ENCODE results near the gene INPP4B.
"Not testable (repeated sequence)": the region's sequence is repeated elsewhere in the genome, so short reads cannot be mapped to it uniquely, and the experiment has no call there.

Gene INPP4B

GRCh38 chr4:142509881-142510280 lies 336.2 kb downstream of the INPP4B start:
- Histone ChIP-seq H3K36me3 (ENCODE audit: control insufficient read depth in 1 of 2, insufficient read depth in 2 of 2, low read length in 2 of 2) (no peaks in the 10 kb centered on the region), H3K9me3 (ENCODE audit: control insufficient read depth in 1 of 2, low read length in 2 of 2) (no peaks in the 10 kb centered on the region), H3K27me3 (ENCODE audit: control insufficient read depth in 1 of 2, insufficient read depth in 2 of 2, low read length in 2 of 2) (no peaks in the 10 kb centered on the region), H3K4me1 (ENCODE audit: control insufficient read depth in 1 of 2, insufficient read depth in 2 of 2, low read length in 2 of 2) (no peaks in the 10 kb centered on the region), H3K4me3 (ENCODE audit: low read depth in 1 of 2, low read length in 2 of 2) (no peak overlapping the region), H3K27ac (ENCODE audit: low read depth, low read length) (no peak overlapping the region), H3K9ac (ENCODE audit: low read depth in 1 of 2, low read length in 2 of 2) (no peak overlapping the region)

GRCh38 chr4:142509381-142509780 lies 336.7 kb downstream of the INPP4B start:
- H3K9ac ChIP-seq (ENCODE audit: low read depth in 1 of 2, low read length in 2 of 2); H3K4me1 ChIP-seq (ENCODE audit: control insufficient read depth in 1 of 2, insufficient read depth in 2 of 2, low read length in 2 of 2): not testable (repeated sequence)

GRCh38 chr4:142500966-142501365 lies 345.1 kb downstream of the INPP4B start:
- no peaks in the 10 kb centered on the region for H3K9me3 ChIP-seq (ENCODE audit: control insufficient read depth in 1 of 2, low read length in 2 of 2)
- no peaks in the 10 kb centered on the region for H3K36me3 ChIP-seq (ENCODE audit: control insufficient read depth in 1 of 2, insufficient read depth in 2 of 2, low read length in 2 of 2)
- no peak overlapping the region for H3K9ac ChIP-seq (ENCODE audit: low read depth in 1 of 2, low read length in 2 of 2)
- H3K4me1 ChIP-seq (ENCODE audit: control insufficient read depth in 1 of 2, insufficient read depth in 2 of 2, low read length in 2 of 2) = peaks cover 0 to 5% of the 10 kb centered on the region in 2 donors
- H3K4me3 ChIP-seq (ENCODE audit: low read depth in 1 of 2, low read length in 2 of 2) = no peak overlapping the region
- H3K27ac ChIP-seq (ENCODE audit: low read depth, low read length) = no peak overlapping the region
- H3K27me3 ChIP-seq (ENCODE audit: control insufficient read depth in 1 of 2, insufficient read depth in 2 of 2, low read length in 2 of 2) = no peaks in the 10 kb centered on the region

More at GRCh38 chr4:142509381-142509780, 336.7 kb downstream of the INPP4B start:
- not testable (repeated sequence) for H3K9me3 ChIP-seq (ENCODE audit: control insufficient read depth in 1 of 2, low read length in 2 of 2); H3K4me3 ChIP-seq (ENCODE audit: low read depth in 1 of 2, low read length in 2 of 2); H3K27ac ChIP-seq (ENCODE audit: low read depth, low read length); H3K27me3 ChIP-seq (ENCODE audit: control insufficient read depth in 1 of 2, insufficient read depth in 2 of 2, low read length in 2 of 2); H3K36me3 ChIP-seq (ENCODE audit: control insufficient read depth in 1 of 2, insufficient read depth in 2 of 2, low read length in 2 of 2)

GRCh38 chr4:142497606-142498005 lies 348.5 kb downstream of the INPP4B start:
- H3K27me3 ChIP-seq (ENCODE audit: control insufficient read depth in 1 of 2, insufficient read depth in 2 of 2, low read length in 2 of 2) = no peaks in the 10 kb centered on the region
- H3K4me3 ChIP-seq (ENCODE audit: low read depth in 1 of 2, low read length in 2 of 2) = no peak overlapping the region
- H3K9me3 ChIP-seq (ENCODE audit: control insufficient read depth in 1 of 2, low read length in 2 of 2) = no peaks in the 10 kb centered on the region
- H3K4me1 ChIP-seq (ENCODE audit: control insufficient read depth in 1 of 2, insufficient read depth in 2 of 2, low read length in 2 of 2) = peaks cover 0 to 5% of the 10 kb centered on the region in 2 donors
- no peaks in the 10 kb centered on the region for H3K36me3 ChIP-seq (ENCODE audit: control insufficient read depth in 1 of 2, insufficient read depth in 2 of 2, low read length in 2 of 2)
- H3K27ac ChIP-seq (ENCODE audit: low read depth, low read length) = no peak overlapping the region
- H3K9ac ChIP-seq (ENCODE audit: low read depth in 1 of 2, low read length in 2 of 2) = no peak overlapping the region

GRCh38 chr4:142493255-142494110 lies 352.6 kb downstream of the INPP4B start:
- no peaks in the 10 kb centered on the region for H3K9me3 ChIP-seq (ENCODE audit: control insufficient read depth in 1 of 2, low read length in 2 of 2)

GRCh38 chr4:142485452-142485851 lies 360.6 kb downstream of the INPP4B start:
- Histone ChIP-seq H3K4me1 (ENCODE audit: control insufficient read depth in 1 of 2, insufficient read depth in 2 of 2, low read length in 2 of 2) (peaks cover 0 to 8% of the 10 kb centered on the region in 2 donors), H3K9me3 (ENCODE audit: control insufficient read depth in 1 of 2, low read length in 2 of 2) (no peaks in the 10 kb centered on the region), H3K9ac (ENCODE audit: low read depth in 1 of 2, low read length in 2 of 2) (no peak overlapping the region), H3K36me3 (ENCODE audit: control insufficient read depth in 1 of 2, insufficient read depth in 2 of 2, low read length in 2 of 2) (no peaks in the 10 kb centered on the region), H3K27ac (ENCODE audit: low read depth, low read length) (no peak overlapping the region), H3K4me3 (ENCODE audit: low read depth in 1 of 2, low read length in 2 of 2) (no peak overlapping the region), H3K27me3 (ENCODE audit: control insufficient read depth in 1 of 2, insufficient read depth in 2 of 2, low read length in 2 of 2) (no peaks in the 10 kb centered on the region)

More at GRCh38 chr4:142493255-142494110, 352.6 kb downstream of the INPP4B start:
- Histone ChIP-seq H3K27me3 (ENCODE audit: control insufficient read depth in 1 of 2, insufficient read depth in 2 of 2, low read length in 2 of 2) (no peaks in the 10 kb centered on the region), H3K4me1 (ENCODE audit: control insufficient read depth in 1 of 2, insufficient read depth in 2 of 2, low read length in 2 of 2) (no peaks in the 10 kb centered on the region), H3K27ac (ENCODE audit: low read depth, low read length) (no peak overlapping the region), H3K4me3 (ENCODE audit: low read depth in 1 of 2, low read length in 2 of 2) (no peak overlapping the region), H3K9ac (ENCODE audit: low read depth in 1 of 2, low read length in 2 of 2) (no peak overlapping the region), H3K36me3 (ENCODE audit: control insufficient read depth in 1 of 2, insufficient read depth in 2 of 2, low read length in 2 of 2) (no peaks in the 10 kb centered on the region)

GRCh38 chr4:142480244-142480643 lies 365.9 kb downstream of the INPP4B start:
- Histone ChIP-seq H3K9me3 (ENCODE audit: control insufficient read depth in 1 of 2, low read length in 2 of 2) (no peaks in the 10 kb centered on the region), H3K4me1 (ENCODE audit: control insufficient read depth in 1 of 2, insufficient read depth in 2 of 2, low read length in 2 of 2) (peaks cover 0 to 4% of the 10 kb centered on the region in 2 donors)

GRCh38 chr4:142475663-142476062 lies 370.4 kb downstream of the INPP4B start:
- H3K9me3 ChIP-seq (ENCODE audit: control insufficient read depth in 1 of 2, low read length in 2 of 2) = no peaks in the 10 kb centered on the region
- H3K9ac ChIP-seq (ENCODE audit: low read depth in 1 of 2, low read length in 2 of 2) = no peak overlapping the region
- H3K4me3 ChIP-seq (ENCODE audit: low read depth in 1 of 2, low read length in 2 of 2) = no peak overlapping the region

More at GRCh38 chr4:142480244-142480643, 365.9 kb downstream of the INPP4B start:
- Histone ChIP-seq H3K27ac (ENCODE audit: low read depth, low read length) (no peak overlapping the region), H3K4me3 (ENCODE audit: low read depth in 1 of 2, low read length in 2 of 2) (no peak overlapping the region), H3K27me3 (ENCODE audit: control insufficient read depth in 1 of 2, insufficient read depth in 2 of 2, low read length in 2 of 2) (no peaks in the 10 kb centered on the region), H3K36me3 (ENCODE audit: control insufficient read depth in 1 of 2, insufficient read depth in 2 of 2, low read length in 2 of 2) (no peaks in the 10 kb centered on the region), H3K9ac (ENCODE audit: low read depth in 1 of 2, low read length in 2 of 2) (no peak overlapping the region)

GRCh38 chr4:142474398-142475087 lies 371.6 kb downstream of the INPP4B start:
- Histone ChIP-seq H3K4me1 (ENCODE audit: control insufficient read depth in 1 of 2, insufficient read depth in 2 of 2, low read length in 2 of 2) (peaks cover 7 to 12% of the 10 kb centered on the region in 2 donors), H3K4me3 (ENCODE audit: low read depth in 1 of 2, low read length in 2 of 2) (no peak overlapping the region), H3K36me3 (ENCODE audit: control insufficient read depth in 1 of 2, insufficient read depth in 2 of 2, low read length in 2 of 2) (no peaks in the 10 kb centered on the region), H3K9ac (ENCODE audit: low read depth in 1 of 2, low read length in 2 of 2) (no peak overlapping the region), H3K27ac (ENCODE audit: low read depth, low read length) (no peak overlapping the region), H3K9me3 (ENCODE audit: control insufficient read depth in 1 of 2, low read length in 2 of 2) (no peaks in the 10 kb centered on the region), H3K27me3 (ENCODE audit: control insufficient read depth in 1 of 2, insufficient read depth in 2 of 2, low read length in 2 of 2) (no peaks in the 10 kb centered on the region)

More at GRCh38 chr4:142475663-142476062, 370.4 kb downstream of the INPP4B start:
- Histone ChIP-seq H3K27me3 (ENCODE audit: control insufficient read depth in 1 of 2, insufficient read depth in 2 of 2, low read length in 2 of 2) (no peaks in the 10 kb centered on the region), H3K4me1 (ENCODE audit: control insufficient read depth in 1 of 2, insufficient read depth in 2 of 2, low read length in 2 of 2) (peaks cover 7 to 12% of the 10 kb centered on the region in 2 donors), H3K27ac (ENCODE audit: low read depth, low read length) (no peak overlapping the region), H3K36me3 (ENCODE audit: control insufficient read depth in 1 of 2, insufficient read depth in 2 of 2, low read length in 2 of 2) (no peaks in the 10 kb centered on the region)

GRCh38 chr4:142473960-142474338 lies 372.2 kb downstream of the INPP4B start:
- H3K27ac ChIP-seq (ENCODE audit: low read depth, low read length) = no peak overlapping the region
- no peak overlapping the region for H3K4me3 ChIP-seq (ENCODE audit: low read depth in 1 of 2, low read length in 2 of 2)
- H3K9ac ChIP-seq (ENCODE audit: low read depth in 1 of 2, low read length in 2 of 2) = no peak overlapping the region

More at GRCh38 chr4:142473960-142474338, 372.2 kb downstream of the INPP4B start:
- Histone ChIP-seq H3K9me3 (ENCODE audit: control insufficient read depth in 1 of 2, low read length in 2 of 2) (no peaks in the 10 kb centered on the region), H3K27me3 (ENCODE audit: control insufficient read depth in 1 of 2, insufficient read depth in 2 of 2, low read length in 2 of 2) (no peaks in the 10 kb centered on the region), H3K4me1 (ENCODE audit: control insufficient read depth in 1 of 2, insufficient read depth in 2 of 2, low read length in 2 of 2) (peaks cover 7 to 12% of the 10 kb centered on the region in 2 donors), H3K36me3 (ENCODE audit: control insufficient read depth in 1 of 2, insufficient read depth in 2 of 2, low read length in 2 of 2) (no peaks in the 10 kb centered on the region)

Measured in duodenal mucosa (tissue), 2 donors.